Neural progenitor cell (in vitro differentiated cells): Measurements from ENCODE around the gene FUT2. TPM values are rescaled to one million over a fixed set of nuclear protein-coding genes. Genes with fewer than 3 reads are reported as not detected.

Experiments used
- DNase-seq: peaks from one replicate; pipeline ENCODE4 v3.0.0-alpha.2; 2016; ENCODE audit warnings: low spot score
- H2AFZ ChIP-seq: fragments of 200-600 bp; sonication (generic); replicated peaks from 2 replicates; pipeline ENCODE4 v1.6.1; 2016; ENCODE audit warnings: antibody characterized with exemption
- H3F3A ChIP-seq: fragments of 200-600 bp; sonication (generic); 2 replicates; pipeline ENCODE4 v1.6.1; 2016; ENCODE audit warnings: antibody characterized with exemption, low read depth
- H3K27ac ChIP-seq: fragments of 200-600 bp; sonication (generic); 2 replicates; pipeline ENCODE4 v1.5.1; 2016; ENCODE audit warnings: mild to moderate bottlenecking
- H3K27me3 ChIP-seq: fragments of 200-600 bp; sonication (generic); 2 replicates; pipeline ENCODE4 v1.6.1; 2016; ENCODE audit warnings: mild to moderate bottlenecking, moderate library complexity
- H3K36me3 ChIP-seq: fragments of 200-600 bp; sonication (generic); 2 replicates; pipeline ENCODE4 v1.5.1; 2016
- H3K4me1 ChIP-seq: fragments of 200-600 bp; sonication (generic); 2 replicates; pipeline ENCODE4 v1.6.1; 2016; ENCODE audit warnings: mixed run types
- H3K4me2 ChIP-seq: fragments of 200-600 bp; sonication (generic); 2 replicates; pipeline ENCODE4 v1.6.1; 2016
- H3K4me3 ChIP-seq: fragments of 200-600 bp; sonication (generic); 2 replicates; pipeline ENCODE4 v1.5.1; 2016
- H3K79me2 ChIP-seq: fragments of 200-600 bp; sonication (generic); 2 replicates; pipeline ENCODE4 v1.6.1; 2016; ENCODE audit warnings: low read depth
- H3K9ac ChIP-seq: fragments of 200-600 bp; sonication (generic); 2 replicates; pipeline ENCODE4 v1.6.1; 2016
- H3K9me3 ChIP-seq: fragments of 200-600 bp; sonication (generic); 2 replicates; pipeline ENCODE4 v1.5.1; 2016; ENCODE audit warnings: low read depth
- H4K20me1 ChIP-seq: fragments of 200-600 bp; sonication (generic); 2 replicates; pipeline ENCODE4 v1.6.1; 2016; ENCODE audit warnings: low read depth
- H3K27ac Mint-ChIP-seq: 3 replicates; pipeline ENCODE4 v1.8.0; 2021; ENCODE audit warnings: mixed read lengths
- H3K27me3 Mint-ChIP-seq: 2 replicates; pipeline ENCODE4 v1.8.0; 2022; ENCODE audit warnings: low read depth, mild to moderate bottlenecking, inconsistent platforms, moderate library complexity, mixed read lengths; ENCODE audit not compliant: insufficient read depth
- H3K36me3 Mint-ChIP-seq: 3 replicates; pipeline ENCODE4 v1.8.0; 2021; ENCODE audit warnings: mixed read lengths
- H3K4me1 Mint-ChIP-seq: 3 replicates; pipeline ENCODE4 v1.8.0; 2021; ENCODE audit warnings: mixed read lengths
- H3K4me3 Mint-ChIP-seq: 3 replicates; pipeline ENCODE4 v1.8.0; 2021; ENCODE audit warnings: mild to moderate bottlenecking, moderate library complexity, mixed read lengths
- H3K9me3 Mint-ChIP-seq: 3 replicates; pipeline ENCODE4 v1.8.0; 2020; ENCODE audit warnings: mixed read lengths
- CTCF ChIP-seq: fragments of 200-600 bp; sonication (generic); IDR thresholded peaks from 2 replicates; pipeline ENCODE4 v1.5.1; 2017; ENCODE audit warnings: antibody characterized with exemption, mild to moderate bottlenecking
- EZH2 ChIP-seq: fragments of 200-600 bp; sonication (generic); IDR thresholded peaks from 2 replicates; pipeline ENCODE4 v1.6.1; 2017; ENCODE audit warnings: antibody characterized with exemption, mild to moderate bottlenecking, moderate library complexity
- EZH2phosphoT487 ChIP-seq: fragments of 200-600 bp; sonication (generic); IDR thresholded peaks from 2 replicates; pipeline ENCODE4 v1.6.1; 2017; ENCODE audit warnings: antibody characterized with exemption
- total RNA-seq: library from RNA; depleted of rRNA; stranded (reverse); fragments of >200 nt; gene quantifications from 2 replicates; pipeline ENCODE4 v1.2.3, GENCODE V29; 2015; ENCODE audit warnings: low replicate concordance

The FUT2 gene
- total RNA-seq, 1 donor from 2014 or later = 0.09 TPM

GRCh38 chr19:48708471-48708870 lies 12.7 kb downstream of the FUT2 start:
- DNase-seq = no peak
- Mint-ChIP-seq H3K4me1 (peaks cover 7% of the 10 kb centered on the region), H3K36me3 (peaks cover 12% of the 10 kb centered on the region), H3K27ac (no peak overlapping the region), H3K27me3 (peaks cover 2% of the 10 kb centered on the region), H3K4me3 (no peak overlapping the region), H3K9me3 (peaks cover 2% of the 10 kb centered on the region)
- TF ChIP-seq EZH2 (no peak), EZH2phosphoT487 (no peak), CTCF (no peak)
- Histone ChIP-seq H3K9ac (no peak overlapping the region), H3K4me1 (peaks cover 5% of the 10 kb centered on the region), H3F3A (peaks cover 12% of the 10 kb centered on the region), H3K27me3 (no peaks in the 10 kb centered on the region), H4K20me1 (no peaks in the 10 kb centered on the region), H3K4me2 (no peak overlapping the region), H3K27ac (no peak overlapping the region), H3K36me3 (no peaks in the 10 kb centered on the region), H3K79me2 (no peaks in the 10 kb centered on the region), H2AFZ (no peak overlapping the region), H3K9me3 (no peaks in the 10 kb centered on the region), H3K4me3 (no peak overlapping the region)

- Histone ChIP-seq H3K27me3 (no peaks in the 10 kb centered on the region), H3F3A (peaks cover 28% of the 10 kb centered on the region), H3K27ac (no peak overlapping the region), H3K36me3 (no peaks in the 10 kb centered on the region), H3K4me3 (no peak overlapping the region), H3K4me1 (peaks cover 5% of the 10 kb centered on the region), H3K9me3 (no peaks in the 10 kb centered on the region), H3K4me2 (no peak overlapping the region), H3K9ac (no peak overlapping the region), H2AFZ (no peak overlapping the region), H4K20me1 (no peaks in the 10 kb centered on the region), H3K79me2 (no peaks in the 10 kb centered on the region)
- peaks cover 3% of the 10 kb centered on the region for H3K27me3 Mint-ChIP-seq
- peaks cover 4% of the 10 kb centered on the region for H3K36me3 Mint-ChIP-seq
- no peak for TF ChIP-seq EZH2
- TF ChIP-seq EZH2phosphoT487 = no peak
- TF ChIP-seq CTCF = no peak
- peaks cover 20% of the 10 kb centered on the region for H3K4me1 Mint-ChIP-seq
- no peak for DNase-seq
- H3K9me3 Mint-ChIP-seq = no peaks in the 10 kb centered on the region
- peak overlapping the region; percentile 64 for H3K4me3 Mint-ChIP-seq
- H3K27ac Mint-ChIP-seq = no peak overlapping the region
Measured at GRCh38 chr19:48711106-48711662, 15.4 kb downstream of the FUT2 start.

- peaks cover 39% of the 10 kb centered on the region for H3F3A ChIP-seq
- Mint-ChIP-seq H3K9me3 (no peaks in the 10 kb centered on the region), H3K27ac (no peak overlapping the region), H3K36me3 (peaks cover 2% of the 10 kb centered on the region), H3K4me1 (peaks cover 34% of the 10 kb centered on the region), H3K4me3 (peak overlapping the region; percentile 92), H3K27me3 (peaks cover 3% of the 10 kb centered on the region)
- H2AFZ ChIP-seq = peak overlapping the region; percentile 66
- H3K79me2 ChIP-seq = no peaks in the 10 kb centered on the region
- peak; percentile 74 for DNase-seq
- H3K4me1 ChIP-seq = peaks cover 13% of the 10 kb centered on the region
- peak overlapping the region; percentile 75 for H3K4me3 ChIP-seq
- H3K36me3 ChIP-seq = no peaks in the 10 kb centered on the region
- no peak overlapping the region for H3K9ac ChIP-seq
- H3K4me2 ChIP-seq = peak overlapping the region; percentile 80
- TF ChIP-seq EZH2 (no peak), CTCF (peak; percentile 39)
- no peaks in the 10 kb centered on the region for H4K20me1 ChIP-seq
- H3K9me3 ChIP-seq = no peaks in the 10 kb centered on the region
- H3K27ac ChIP-seq = no peak overlapping the region
- H3K27me3 ChIP-seq = no peaks in the 10 kb centered on the region
Measured at GRCh38 chr19:48713041-48713863, 17.5 kb downstream of the FUT2 start.
